CD4-positive, alpha-beta T cell treated with Interferon alpha-2 for 1 hour (primary cell): ENCODE results near the gene DES.

Source experiments
- DNase-seq, 2 donors: peaks; one replicate each; pipeline ENCODE4 v3.0.0-alpha.2; 2020 to 2022

Gene DES

GRCh38 chr2:219459460-219460311, 41.5 kb downstream of the DES start:
- DNase-seq: peak; percentile 14 to 33

- no peak for DNase-seq
Observed at GRCh38 chr2:219460424-219460926, 42.3 kb downstream of the DES start.

DNA sequence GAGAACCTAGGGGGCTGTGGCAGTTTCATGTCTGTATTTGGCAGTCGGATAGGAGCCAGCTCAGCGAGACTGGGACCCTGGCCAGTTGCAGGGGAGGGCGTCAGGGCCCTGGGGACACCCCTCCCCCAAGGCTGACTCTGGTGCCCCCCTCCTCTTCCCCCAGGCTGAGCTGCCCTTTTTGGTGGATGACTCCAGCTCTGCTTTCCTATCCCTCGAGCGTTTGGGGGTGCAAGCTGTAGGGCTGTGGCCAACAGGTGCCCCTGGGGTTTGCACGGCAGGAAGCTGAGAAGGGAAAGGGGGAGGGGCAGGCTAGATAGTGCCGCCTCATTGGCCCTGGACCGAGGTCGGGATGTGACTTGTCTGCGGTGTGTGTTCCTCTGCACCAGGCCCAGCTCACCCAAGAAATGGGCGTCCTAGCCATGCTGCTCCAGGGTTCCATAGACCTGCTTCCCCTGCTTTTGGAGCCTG, 42.9 kb downstream of the DES start:
- no peak for DNase-seq

DNA sequence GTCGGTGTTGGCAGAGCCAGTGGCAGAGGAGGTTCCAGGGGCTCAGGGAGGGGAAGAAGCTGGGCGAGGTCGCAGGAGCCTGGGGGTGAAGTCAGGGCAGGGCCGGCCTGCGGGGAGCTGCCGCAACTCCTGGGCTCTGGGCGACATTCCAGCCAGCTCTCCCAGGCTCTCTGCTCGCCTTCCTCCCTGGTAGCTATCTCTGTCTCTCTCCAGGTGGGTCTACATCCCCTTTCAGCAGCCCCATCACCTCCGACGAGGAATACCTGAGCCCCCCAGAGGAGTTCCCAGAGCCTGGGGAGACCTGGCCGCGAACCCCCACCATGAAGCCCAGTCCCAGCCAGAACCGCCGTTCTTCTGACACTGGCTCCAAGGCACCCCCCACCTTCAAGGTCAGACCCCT, 43.5 kb downstream of the DES start:
- no peak for DNase-seq

- no peak for DNase-seq
Observed at GRCh38 chr2:219462349-219462748, 44.2 kb downstream of the DES start.

DNA sequence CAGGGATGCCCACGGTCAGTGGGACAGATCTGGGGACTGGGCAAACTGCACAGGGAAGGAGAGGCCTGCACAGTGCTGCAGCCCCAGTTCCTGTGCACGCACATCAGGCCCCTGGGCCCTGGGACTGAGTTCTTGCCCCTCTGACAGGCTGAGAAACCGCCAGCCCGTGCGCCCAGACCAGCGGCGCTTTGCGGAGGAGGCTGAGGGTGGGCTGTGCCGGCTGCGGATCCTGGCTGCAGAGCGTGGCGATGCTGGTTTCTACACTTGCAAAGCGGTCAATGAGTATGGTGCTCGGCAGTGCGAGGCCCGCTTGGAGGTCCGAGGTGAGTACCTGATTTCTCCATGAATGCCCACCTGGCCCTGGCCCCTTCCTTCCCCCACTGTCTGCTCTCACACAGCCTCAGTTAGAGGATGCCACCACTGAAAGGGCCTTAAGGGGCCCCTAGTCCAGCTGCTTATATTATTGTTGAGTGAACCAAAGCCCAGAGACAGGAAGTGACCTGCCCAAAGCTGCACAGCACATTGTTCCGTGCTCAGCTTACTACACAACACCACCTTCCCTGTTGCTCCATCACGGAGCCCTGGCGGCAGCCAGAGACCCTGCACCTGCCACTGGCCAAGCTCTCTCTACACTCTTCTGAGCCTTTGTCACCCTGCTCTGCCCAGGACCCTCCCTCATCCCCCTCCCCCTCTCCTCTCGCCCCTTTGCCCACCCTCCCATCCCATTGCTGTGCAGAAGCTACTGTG, 46.3 kb downstream of the DES start:
- DNase-seq: no peak

GRCh38 chr2:219465659-219466561, 47.7 kb downstream of the DES start:
- no peak for DNase-seq

DNA sequence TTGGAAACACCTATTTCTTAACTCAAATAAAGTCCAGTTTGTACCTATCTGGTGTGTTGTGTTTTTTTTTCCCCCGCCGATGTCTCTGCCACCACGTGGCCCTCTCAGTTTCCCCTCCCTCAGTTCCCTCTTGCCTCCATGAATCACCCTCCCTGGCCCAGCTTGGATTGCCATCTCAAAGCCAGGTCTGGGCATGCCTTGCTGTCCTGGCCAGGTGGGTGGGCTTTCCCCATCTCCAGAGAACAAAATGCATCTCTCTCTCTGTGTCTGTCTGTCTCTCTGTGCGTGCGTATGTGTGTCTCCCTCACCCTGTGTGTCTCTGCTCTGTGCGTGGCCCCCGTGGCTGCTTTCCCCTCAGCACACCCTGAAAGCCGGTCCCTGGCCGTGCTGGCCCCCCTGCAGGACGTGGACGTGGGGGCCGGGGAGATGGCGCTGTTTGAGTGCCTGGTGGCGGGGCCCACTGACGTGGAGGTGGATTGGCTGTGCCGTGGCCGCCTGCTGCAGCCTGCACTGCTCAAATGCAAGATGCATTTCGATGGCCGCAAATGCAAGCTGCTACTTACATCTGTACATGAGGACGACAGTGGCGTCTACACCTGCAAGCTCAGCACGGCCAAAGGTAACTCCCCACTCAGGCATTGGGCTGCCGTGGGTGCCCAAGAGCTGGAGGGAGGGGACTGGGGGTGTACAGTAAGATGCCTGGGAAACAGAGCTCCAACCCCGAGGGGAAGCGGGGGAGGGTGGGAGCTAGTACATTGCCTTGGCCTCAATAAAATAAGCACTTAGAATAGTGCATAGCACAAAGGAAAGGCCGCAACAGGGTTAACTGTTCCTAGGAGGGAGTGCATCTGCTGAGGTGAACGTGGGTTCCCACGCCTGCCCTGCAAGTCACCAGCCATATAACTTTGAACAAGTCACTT, 48.9 kb downstream of the DES start:
- DNase-seq: no peak

- DNase-seq: no peak
Observed at GRCh38 chr2:219467736-219468075, 49.5 kb downstream of the DES start.

DNA sequence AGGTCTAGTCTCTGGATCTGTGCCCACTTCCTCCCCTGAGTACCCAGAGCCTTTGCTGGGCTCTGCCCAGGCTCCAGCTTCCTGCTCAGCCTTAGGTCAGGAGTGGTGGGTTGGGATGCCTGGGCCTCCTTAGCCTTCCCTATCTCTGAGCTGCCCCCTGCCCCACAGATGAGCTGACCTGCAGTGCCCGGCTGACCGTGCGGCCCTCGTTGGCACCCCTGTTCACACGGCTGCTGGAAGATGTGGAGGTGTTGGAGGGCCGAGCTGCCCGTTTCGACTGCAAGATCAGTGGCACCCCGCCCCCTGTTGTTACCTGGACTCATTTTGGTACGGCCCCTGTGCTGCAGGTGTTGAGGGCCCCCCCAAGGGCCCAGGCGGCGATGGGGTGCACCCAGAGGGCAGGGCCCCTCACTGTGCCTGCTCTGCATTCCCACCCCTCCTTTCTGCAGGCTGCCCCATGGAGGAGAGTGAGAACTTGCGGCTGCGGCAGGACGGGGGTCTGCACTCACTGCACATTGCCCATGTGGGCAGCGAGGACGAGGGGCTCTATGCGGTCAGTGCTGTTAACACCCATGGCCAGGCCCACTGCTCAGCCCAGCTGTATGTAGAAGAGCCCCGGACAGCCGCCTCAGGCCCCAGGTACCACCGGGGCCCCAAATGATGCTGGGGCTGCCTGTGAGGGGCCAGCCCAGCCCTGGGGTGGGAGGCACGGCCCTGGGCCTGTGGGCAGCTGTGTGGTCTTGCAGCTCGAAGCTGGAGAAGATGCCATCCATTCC, 50.4 kb downstream of the DES start:
- DNase-seq: no peak

DNA sequence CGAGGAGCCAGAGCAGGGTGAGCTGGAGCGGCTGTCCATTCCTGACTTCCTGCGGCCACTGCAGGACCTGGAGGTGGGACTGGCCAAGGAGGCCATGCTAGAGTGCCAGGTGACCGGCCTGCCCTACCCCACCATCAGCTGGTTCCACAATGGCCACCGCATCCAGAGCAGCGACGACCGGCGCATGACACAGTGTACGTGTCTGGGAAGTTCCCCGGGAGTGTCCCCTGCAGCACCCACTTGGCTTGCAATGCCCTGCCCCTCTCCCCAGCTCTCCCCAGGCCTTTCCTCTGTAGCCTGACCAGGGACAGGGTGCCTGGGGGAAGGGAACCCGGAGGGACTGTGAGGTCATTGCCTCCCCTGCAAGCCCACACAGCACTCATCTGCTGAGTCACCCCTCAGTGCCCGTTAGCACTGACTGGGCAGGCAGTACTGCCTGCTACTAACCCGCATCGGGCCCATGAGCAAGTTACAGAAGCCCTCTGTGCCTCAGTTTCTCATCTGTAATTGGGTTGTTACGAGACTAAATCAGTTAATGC, 51.1 kb downstream of the DES start:
- DNase-seq: no peak

DNA sequence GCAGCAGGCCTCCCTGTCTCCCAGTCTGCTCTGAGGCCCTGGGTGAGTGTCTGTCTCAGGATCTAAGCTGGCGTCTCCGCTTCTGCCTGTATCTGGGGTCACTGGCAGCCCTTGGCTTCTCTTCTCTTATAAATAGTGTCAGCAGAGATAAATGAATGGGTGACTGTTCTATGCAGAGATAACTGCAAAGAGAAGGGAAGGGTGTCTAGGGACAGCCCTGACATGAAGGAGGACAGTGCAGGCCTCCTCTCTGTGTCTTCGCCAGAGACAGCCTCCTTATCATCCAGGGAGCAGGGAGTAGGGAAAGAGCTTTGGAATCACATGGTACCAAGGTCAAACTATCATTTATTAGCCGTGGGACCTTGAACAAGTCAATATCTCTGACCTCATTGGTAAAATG, 52.3 kb downstream of the DES start:
- DNase-seq: no peak

DNA sequence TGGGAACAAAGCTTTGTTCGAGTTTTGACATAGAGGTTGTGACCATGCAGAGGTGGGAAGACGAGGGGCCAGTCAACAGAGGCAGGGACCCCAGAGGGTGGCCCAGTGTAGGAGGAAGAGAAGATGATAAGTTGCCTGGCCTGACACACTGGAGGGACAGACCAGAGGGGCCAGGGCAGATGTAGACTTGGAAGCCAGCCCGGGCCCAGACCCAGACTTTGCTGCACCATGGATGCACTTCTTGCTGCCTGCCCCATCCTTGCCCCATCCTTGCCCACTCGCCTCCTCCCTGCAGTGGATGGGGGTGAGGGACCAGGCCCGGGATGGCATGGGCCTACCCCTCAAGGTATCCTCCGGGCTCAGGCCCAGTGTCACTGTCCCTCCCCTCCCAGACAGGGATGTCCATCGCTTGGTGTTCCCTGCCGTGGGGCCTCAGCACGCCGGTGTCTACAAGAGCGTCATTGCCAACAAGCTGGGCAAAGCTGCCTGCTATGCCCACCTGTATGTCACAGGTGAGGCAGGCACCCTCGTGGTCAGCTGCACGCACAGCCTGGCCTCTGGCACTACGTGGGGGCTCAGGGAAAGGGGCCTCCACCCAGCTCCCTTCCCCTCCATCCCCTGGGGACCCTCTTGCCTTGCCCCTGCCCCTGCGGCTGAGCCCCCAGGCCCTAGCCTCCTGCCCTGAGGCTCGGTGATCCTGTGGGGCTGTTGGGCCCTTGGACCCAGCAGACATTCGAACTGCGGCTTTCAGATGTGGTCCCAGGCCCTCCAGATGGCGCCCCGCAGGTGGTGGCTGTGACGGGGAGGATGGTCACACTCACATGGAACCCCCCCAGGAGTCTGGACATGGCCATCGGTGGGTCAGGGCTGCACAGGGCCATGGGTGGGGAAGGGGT, 53.5 kb downstream of the DES start:
- DNase-seq: no peak

GRCh38 chr2:219472629-219473187, 54.5 kb downstream of the DES start:
- no peak for DNase-seq

DNA sequence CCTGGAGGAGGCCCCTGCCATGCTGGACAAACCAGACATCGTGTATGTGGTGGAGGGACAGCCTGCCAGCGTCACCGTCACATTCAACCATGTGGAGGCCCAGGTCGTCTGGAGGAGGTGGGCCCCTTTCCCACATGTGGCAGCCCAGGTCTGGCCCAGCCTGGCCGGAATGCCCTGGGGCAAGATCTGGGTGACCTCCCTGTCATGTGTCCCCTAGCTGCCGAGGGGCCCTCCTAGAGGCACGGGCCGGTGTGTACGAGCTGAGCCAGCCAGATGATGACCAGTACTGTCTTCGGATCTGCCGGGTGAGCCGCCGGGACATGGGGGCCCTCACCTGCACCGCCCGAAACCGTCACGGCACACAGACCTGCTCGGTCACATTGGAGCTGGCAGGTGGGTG, 55.3 kb downstream of the DES start:
- no peak for DNase-seq

- no peak for DNase-seq
Observed at GRCh38 chr2:219474285-219475060, 56.3 kb downstream of the DES start.

DNA sequence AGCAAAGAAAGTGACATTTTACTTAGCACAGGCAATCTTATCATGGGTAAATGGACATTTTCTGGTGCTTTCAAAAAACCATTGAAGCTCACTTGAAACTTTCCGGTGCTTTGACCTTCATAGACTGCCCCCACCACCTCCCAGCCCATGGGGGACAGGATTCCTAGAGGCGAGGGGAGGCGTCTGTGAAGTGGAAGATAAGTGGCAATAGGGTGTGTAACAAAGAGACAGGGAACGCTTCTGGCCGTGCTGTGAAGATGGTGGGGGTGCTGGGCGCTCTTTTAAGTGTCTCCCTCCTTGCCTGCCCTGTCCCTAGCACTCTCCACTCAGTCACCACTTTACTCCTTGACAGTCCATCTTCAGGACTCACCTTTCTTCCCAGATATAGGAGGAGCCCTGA, 57.1 kb downstream of the DES start:
- no peak for DNase-seq
